GM12892 (cell line): ENCODE results near the gene NCBP3.

Source experiments
- POLR2A ChIP-seq: IDR thresholded peaks from 2 replicates; pipeline ENCODE4 v1.6.1; 2011; ENCODE audit warnings: low read depth, low read length, control low read depth
- POLR2AphosphoS5 ChIP-seq: IDR thresholded peaks from 2 replicates; pipeline ENCODE4 v1.6.1; 2011; ENCODE audit warnings: low read depth, low read length, control low read depth
- TAF1 ChIP-seq: IDR thresholded peaks from 2 replicates; pipeline ENCODE4 v1.6.1; 2011; ENCODE audit warnings: low read depth, mild to moderate bottlenecking, control low read depth, low read length, borderline replicate concordance

DNA sequence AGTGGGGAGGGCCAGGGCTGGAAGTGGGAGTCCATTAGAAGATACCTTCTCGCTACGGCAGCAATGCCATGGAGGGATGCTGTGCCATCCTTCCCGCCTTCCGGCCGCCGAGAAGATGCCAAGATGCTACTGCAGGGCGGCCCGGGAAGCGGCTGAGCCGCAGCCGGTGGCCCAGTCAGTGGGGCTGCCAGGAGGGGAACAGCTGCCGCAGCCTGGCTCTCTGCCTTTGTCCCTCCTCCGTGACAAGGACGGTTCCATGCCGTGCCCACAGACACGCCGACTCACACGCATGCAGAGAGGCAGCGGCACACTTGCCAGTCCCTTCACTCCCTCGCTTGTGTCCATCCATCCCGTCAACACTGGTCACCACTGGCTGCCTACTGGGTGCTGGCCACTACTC, 20.2 kb upstream of the NCBP3 start:
- no peak for TF ChIP-seq POLR2A
- no peak for TF ChIP-seq TAF1
- TF ChIP-seq POLR2AphosphoS5, result no peak
